ENCODE measurements around the gene GAREM1.
"Not testable (repeated sequence)": the region's sequence is repeated elsewhere in the genome, so short reads cannot be mapped to it uniquely, and the experiment has no call there.

Gene GAREM1

GRCh38 chr18:32366586-32367538 is 103.8 kb downstream of the GAREM1 start:
- no peak for DNase-seq

DNA sequence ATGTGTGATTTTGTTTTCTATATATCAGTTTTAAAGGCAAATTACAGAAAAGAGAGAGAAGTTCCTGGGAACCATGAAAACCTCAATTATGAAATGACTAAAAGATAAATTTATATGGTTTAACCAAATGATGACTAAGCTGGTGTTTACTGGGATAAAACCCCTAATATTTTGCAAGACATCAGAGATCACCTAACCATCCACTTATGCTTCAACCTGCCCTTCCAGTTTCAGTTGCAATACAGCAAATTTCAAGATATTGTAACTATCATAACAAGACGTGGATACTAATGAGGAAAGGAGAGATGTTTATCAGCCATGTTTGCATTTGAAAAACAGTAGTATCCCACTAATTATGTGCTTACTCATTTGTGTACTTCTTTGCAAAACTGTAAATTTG is 108.2 kb downstream of the GAREM1 start:
- DNase-seq = no peak

- DNase-seq = no peak
Measured at GRCh38 chr18:32360682-32361345, 109.9 kb downstream of the GAREM1 start.

DNA sequence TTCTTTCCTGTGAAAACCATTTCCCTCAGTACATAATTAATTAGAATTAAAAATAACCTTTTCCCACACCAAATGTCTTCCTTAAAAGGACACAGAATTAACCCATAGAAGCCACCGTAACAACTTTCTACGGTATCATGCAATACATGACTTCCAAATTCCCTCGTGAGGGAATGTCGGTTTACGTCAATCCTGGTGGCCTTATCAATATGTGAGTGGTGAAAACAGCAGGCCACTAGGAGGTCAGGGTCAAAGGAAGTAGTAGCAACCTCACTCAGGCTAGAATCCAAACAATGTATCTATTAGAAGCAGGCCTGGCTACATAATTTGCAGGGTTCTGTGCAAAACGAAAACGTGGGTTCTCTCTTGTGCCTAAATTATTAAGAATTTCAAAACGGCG is 112.2 kb downstream of the GAREM1 start:
- DNase-seq = no peak

- DNase-seq = no peak
Measured at GRCh38 chr18:32358075-32358474, 112.6 kb downstream of the GAREM1 start.

DNA sequence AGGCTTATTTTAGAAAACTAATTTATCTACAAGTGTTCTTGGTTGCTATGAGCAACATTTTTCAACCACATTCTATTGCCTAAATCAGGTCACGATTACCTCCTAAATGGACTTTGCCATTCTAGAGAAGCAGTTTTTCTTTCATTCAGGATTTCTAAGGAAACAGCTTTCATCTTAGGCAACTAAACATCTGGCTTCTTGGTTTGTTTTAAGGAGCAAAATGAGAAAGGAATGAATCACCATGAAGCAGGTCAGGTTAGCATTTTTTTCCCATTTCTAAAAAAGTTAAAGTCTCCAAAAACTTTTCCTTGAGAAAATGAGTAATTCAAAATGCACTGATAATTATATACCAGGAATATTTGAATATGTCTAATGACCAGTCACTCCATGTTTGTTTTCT is 114.8 kb downstream of the GAREM1 start:
- DNase-seq = no peak

DNA sequence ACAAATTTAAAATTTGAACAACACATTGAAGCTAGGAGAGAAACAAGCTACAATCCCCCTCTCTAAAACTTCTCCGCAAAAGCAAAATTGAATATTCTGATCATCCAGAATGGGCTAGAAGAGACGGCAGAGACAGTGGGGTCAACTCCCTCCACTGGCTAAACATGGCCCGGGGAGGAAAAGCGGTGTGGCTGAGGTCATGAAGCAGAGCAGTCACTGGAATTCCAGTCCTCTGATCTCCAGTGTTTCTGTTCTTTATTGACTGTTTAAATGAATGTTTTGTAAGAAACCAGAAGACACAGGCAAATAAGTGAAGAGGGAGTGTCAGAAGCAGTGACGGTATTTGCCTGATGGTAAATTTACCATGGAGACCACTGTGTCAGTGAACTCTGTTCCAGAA is 116.2 kb downstream of the GAREM1 start:
- no peak for DNase-seq

GRCh38 chr18:32353257-32353656 is 117.4 kb downstream of the GAREM1 start:
- DNase-seq = no peak

- no peak for DNase-seq
Measured at GRCh38 chr18:32351032-32351431, 119.7 kb downstream of the GAREM1 start.

GRCh38 chr18:32349728-32350395 is 120.8 kb downstream of the GAREM1 start:
- no peak for DNase-seq

GRCh38 chr18:32346671-32347070 is 124.0 kb downstream of the GAREM1 start:
- no peak for DNase-seq

GRCh38 chr18:32343634-32344033 is 127.0 kb downstream of the GAREM1 start:
- DNase-seq = no peak

- not testable (repeated sequence) for DNase-seq
Measured at GRCh38 chr18:32341112-32341511, 129.6 kb downstream of the GAREM1 start.

GRCh38 chr18:32339045-32339444 is 131.6 kb downstream of the GAREM1 start:
- DNase-seq = no peak

DNA sequence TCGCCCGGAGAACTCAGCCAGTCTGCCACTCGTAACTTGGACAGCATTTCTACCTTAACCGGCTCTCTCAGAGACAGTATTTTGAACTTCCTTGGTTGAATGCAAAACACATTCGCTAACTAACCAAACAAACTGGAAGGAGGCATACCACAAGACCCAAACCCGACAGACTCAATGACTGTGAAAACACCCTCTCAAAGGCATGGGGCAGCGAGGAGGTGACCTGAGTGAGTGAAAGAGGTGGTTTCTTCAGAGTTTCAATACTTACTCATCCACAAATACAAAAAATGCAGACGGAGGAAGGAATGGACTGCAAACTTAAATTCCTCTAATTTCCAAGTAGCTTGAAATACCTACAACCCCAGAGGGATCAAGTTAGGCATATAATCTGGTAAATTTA is 132.9 kb downstream of the GAREM1 start:
- no peak for DNase-seq

GRCh38 chr18:32337347-32337746 is 133.3 kb downstream of the GAREM1 start:
- no peak for DNase-seq

- no peak for DNase-seq
Measured at GRCh38 chr18:32335228-32335627, 135.5 kb downstream of the GAREM1 start.

DNA sequence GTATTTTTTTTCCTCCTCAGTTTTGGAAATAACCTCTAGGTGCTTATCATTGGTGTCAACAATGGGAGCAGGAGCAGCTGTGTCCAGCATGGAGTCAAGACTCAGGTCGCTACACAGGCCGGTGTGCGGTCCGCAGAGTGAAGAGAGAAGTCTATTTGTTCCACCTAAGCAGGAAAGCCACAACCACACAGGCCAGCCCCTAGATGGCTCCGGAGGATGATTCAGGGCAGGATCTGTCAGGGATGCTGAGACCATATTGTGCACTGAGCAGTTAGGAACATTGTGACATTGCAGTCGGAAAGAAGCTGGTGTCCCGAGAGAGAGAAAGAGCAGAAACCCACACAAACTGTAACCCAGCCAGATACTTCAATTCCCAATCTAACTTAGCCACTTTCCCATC is 136.9 kb downstream of the GAREM1 start:
- no peak for DNase-seq

DNA sequence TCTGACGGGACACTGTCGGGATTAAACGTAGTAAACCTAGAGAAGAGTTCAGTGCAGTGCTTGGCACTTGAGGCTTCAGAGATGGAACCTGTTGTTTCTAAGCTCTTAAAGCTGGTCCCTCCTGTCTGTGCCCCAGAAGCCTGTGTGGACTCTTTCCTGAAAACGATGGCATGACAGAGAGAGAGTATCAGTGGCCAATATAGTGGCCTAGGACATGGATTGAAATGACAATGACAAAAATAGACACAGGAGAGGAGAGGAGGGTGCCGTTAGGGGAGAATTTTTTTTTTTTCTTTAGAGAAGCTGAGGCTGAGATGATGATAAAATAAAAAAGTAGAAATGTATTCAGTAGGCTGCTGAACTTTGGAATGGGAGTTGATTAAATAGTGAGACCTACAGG is 138.0 kb downstream of the GAREM1 start:
- DNase-seq = no peak

- DNase-seq = no peak
Measured at GRCh38 chr18:32328974-32329373, 141.7 kb downstream of the GAREM1 start.

GRCh38 chr18:32328379-32328778 is 142.3 kb downstream of the GAREM1 start:
- DNase-seq = no peak

DNA sequence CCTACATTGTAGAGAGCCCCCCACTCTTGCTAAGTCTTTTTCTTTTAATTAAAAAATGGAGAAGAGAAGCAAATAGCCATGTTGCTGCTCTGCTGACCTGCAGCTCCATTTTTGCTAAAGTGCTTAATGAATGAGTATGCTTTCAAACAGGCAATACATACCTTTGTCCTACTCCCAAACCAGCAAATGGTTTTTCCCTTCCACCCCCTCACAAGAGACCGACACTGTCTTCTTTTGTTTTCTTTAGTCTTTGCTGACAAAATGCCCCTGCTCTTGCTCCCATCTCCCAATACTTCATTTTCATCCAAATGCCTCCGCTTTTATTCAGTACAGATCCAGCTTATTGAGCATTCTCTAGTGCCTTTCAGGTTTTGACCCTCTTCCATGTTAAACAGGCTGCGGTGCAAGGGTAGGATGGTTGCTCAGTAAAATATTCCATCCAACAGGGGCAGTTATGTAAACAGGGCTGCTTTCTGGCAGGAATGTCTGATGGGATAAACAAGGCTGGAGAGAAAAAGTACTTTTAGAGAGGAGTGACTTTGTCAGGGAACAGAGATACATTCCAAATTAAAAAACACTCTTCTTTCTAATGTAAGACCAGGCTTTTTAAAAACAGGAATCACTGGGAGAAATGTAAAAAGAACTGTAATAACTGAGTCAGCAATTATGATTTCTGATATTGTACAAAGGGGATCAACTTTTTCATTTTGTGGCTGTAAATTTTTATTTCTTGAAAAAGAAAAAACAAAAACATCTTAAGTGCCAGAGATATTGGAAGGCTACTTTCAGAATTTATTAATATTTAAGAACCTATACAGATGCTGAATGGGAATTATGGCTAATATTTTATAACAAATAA is 144.0 kb downstream of the GAREM1 start:
- DNase-seq = no peak

DNA sequence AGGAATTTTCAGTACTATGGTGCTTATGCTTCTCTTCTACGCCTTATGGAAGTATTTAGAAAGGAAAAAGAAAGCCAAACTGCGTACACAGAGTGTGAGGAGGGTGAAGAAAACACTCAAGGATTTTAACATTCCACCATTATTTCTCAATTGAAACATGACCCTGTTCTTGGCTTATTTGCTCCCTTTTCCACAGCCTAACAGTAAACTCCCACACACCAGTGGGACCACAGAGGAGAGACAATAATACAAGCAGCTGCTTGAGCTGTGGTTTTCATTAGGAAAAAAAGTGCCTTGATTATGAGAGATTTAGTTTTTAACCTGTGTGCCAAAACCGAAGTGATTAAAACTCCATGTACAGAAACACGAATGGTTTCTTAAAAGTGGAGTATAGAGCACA is 146.5 kb downstream of the GAREM1 start:
- DNase-seq = no peak

Data from activated naive CD4-positive, alpha-beta T cell (primary cell).